Parietal lobe (tissue), 2 donors: ENCODE measurements around the gene CTNNA2. TPM values are rescaled to one million over a fixed set of nuclear protein-coding genes. Genes with fewer than 3 reads are reported as not detected.

ENCODE experiments used
- small RNA-seq: library from RNA; depleted of rRNA; stranded (forward); fragments of <200 nt; gene quantifications from one replicate; pipeline ENCODE3, GENCODE V24; 2014; ENCODE audit warnings: low replicate concordance
- total RNA-seq: library from RNA; depleted of rRNA; stranded (reverse); fragments of >200 nt; gene quantifications from one replicate; pipeline ENCODE4 v1.2.3, GENCODE V29; 2014

Gene CTNNA2
- 249 TPM for total RNA-seq

GRCh38 chr2:79512442-79513401 lies at the start of gene CTNNA2:
Gene CTNNA2 (plus strand): TSS chr2:79513051.

GRCh38 chr2:80303909-80304837 lies 791.3 kb downstream of the CTNNA2 start, which contains the start of gene LRRTM1:
Gene LRRTM1 (minus strand): TSS chr2:80304752. CDS start chr2:80303819, 933 bp downstream.

Small RNA genes within 50 kb of the gene (small RNA-seq; reads per million reads assigned to genes)
- not detected for gene MIR4264
- not detected for gene MIR8080
- not detected for gene RNU6-561P
